Left lobe of liver (tissue), 2 donors: ENCODE results near the gene ZNF831. TPM values are rescaled to one million over a fixed set of nuclear protein-coding genes. Genes with fewer than 3 reads are reported as not detected.

Experiments
- ATAC-seq: fragments of 200-7000 bp; cut with Tn5 transposase; one replicate; pipeline ENCODE4 v1.9.1; 2020; ENCODE audit warnings: mild to moderate bottlenecking, moderate library complexity
- DNase-seq: peaks from one replicate; pipeline ENCODE4 v3.0.0-alpha.2; 2020; ENCODE audit warnings: low spot score
- total RNA-seq: library from RNA; stranded (reverse); gene quantifications from one replicate; pipeline ENCODE4 v1.2.1, GENCODE V29; 2021
- donor health status: DM: no; HTN: no; CAD: no; lungs with moderate emphysema.
- donor health status: DM: no; HTN: yes; CAD: no.

ZNF831 gene
- total RNA-seq, 1 donor from 2014 or later, result 0.05 TPM

- DNase-seq (no peak), ATAC-seq (no peak)
Measured at GRCh38 chr20:59177266-59178250, 13.9 kb downstream of the ZNF831 start.

- no peak for DNase-seq
Measured at GRCh38 chr20:59178983-59179595, 15.5 kb downstream of the ZNF831 start.

GRCh38 chr20:59179988-59180387 lies 16.4 kb downstream of the ZNF831 start:
- ATAC-seq (no peak), DNase-seq (no peak)

More at GRCh38 chr20:59178983-59179595, 15.5 kb downstream of the ZNF831 start:
- no peak for ATAC-seq

GRCh38 chr20:59181936-59182335 lies 18.3 kb downstream of the ZNF831 start:
- DNase-seq, result no peak
- ATAC-seq, result no peak

GRCh38 chr20:59182401-59183044 lies 18.9 kb downstream of the ZNF831 start:
- ATAC-seq, result no peak
- DNase-seq, result no peak

GRCh38 chr20:59183751-59184150 lies 20.1 kb downstream of the ZNF831 start:
- no peak for ATAC-seq
- no peak for DNase-seq

GRCh38 chr20:59184880-59185447 lies 21.3 kb downstream of the ZNF831 start:
- ATAC-seq, result no peak

GRCh38 chr20:59185809-59186208 lies 22.2 kb downstream of the ZNF831 start:
- no peak for ATAC-seq

More at GRCh38 chr20:59184880-59185447, 21.3 kb downstream of the ZNF831 start:
- no peak for DNase-seq

GRCh38 chr20:59190466-59190865 lies 26.8 kb downstream of the ZNF831 start:
- ATAC-seq, result no peak
- no peak for DNase-seq

More at GRCh38 chr20:59185809-59186208, 22.2 kb downstream of the ZNF831 start:
- no peak for DNase-seq

GRCh38 chr20:59191036-59191755 lies 27.6 kb downstream of the ZNF831 start:
- no peak for DNase-seq

GRCh38 chr20:59191756-59192532 lies 28.3 kb downstream of the ZNF831 start:
- ATAC-seq (no peak), DNase-seq (no peak)

More at GRCh38 chr20:59191036-59191755, 27.6 kb downstream of the ZNF831 start:
- ATAC-seq, result no peak

GRCh38 chr20:59192533-59192896 lies 28.9 kb downstream of the ZNF831 start:
- ATAC-seq, result no peak

GRCh38 chr20:59193325-59193724 lies 29.7 kb downstream of the ZNF831 start:
- DNase-seq (no peak), ATAC-seq (no peak)

More at GRCh38 chr20:59192533-59192896, 28.9 kb downstream of the ZNF831 start:
- DNase-seq, result no peak

GRCh38 chr20:59194023-59194935 lies 30.7 kb downstream of the ZNF831 start:
- DNase-seq, result no peak
- ATAC-seq, result no peak

- DNase-seq, result no peak
Measured at GRCh38 chr20:59195316-59195993, 31.8 kb downstream of the ZNF831 start.

GRCh38 chr20:59204165-59204894 lies 40.7 kb downstream of the ZNF831 start:
- no peak for DNase-seq
- ATAC-seq, result no peak

More at GRCh38 chr20:59195316-59195993, 31.8 kb downstream of the ZNF831 start:
- no peak for ATAC-seq

GRCh38 chr20:59205044-59205443 lies 41.4 kb downstream of the ZNF831 start:
- ATAC-seq (no peak), DNase-seq (no peak)
